MV-4-11 (cell line): ENCODE measurements around the gene RBM7.

Experiments
- DNase-seq: peaks from one replicate; lab custom pipeline; 2025; lab: John Stamatoyannopoulos, UW

RBM7 gene, protein sequence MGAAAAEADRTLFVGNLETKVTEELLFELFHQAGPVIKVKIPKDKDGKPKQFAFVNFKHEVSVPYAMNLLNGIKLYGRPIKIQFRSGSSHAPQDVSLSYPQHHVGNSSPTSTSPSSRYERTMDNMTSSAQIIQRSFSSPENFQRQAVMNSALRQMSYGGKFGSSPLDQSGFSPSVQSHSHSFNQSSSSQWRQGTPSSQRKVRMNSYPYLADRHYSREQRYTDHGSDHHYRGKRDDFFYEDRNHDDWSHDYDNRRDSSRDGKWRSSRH

DNA sequence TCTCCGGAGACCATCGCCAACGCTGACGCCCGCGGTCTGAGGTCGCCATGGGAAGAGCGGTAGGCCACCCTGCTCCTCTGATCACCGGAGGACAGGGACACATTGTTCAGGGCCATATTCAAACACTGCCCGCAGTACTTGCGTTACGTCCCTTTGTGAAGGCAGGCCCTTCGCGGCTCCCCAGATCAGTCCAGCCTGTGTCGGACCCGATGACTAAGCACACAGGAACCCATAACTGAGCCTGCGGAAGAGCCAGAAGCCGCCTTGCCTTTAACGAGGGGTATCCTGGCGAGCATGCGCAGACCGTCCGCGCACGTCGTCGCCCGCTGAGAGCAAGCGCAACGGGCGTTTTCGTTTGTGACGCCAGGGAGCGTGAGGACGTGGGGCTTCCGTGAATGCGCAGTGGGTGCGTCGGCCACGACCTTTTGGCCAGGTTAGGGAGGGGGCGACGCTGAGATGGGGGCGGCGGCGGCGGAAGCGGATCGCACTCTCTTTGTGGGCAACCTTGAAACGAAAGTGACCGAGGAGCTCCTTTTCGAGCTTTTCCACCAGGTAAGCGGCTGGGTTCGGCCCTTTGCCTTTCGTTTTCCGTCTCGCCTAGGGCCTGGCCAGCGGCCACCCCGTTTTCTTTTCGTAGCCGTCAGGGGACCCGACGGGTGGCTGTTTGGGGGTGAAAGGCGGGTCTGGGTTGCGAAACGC, at the start of gene RBM7, which contains the start of gene C11orf71:
RBM7 (plus strand) TSS at position 451 of the 699 bp plus-strand sequence; CDS start at position 457, 6 bp downstream.
C11orf71 (minus strand) TSS at position 296 of the 699 bp plus-strand sequence; CDS start at position 116, 180 bp downstream.
- DNase-seq, result peak; percentile 97

DNA sequence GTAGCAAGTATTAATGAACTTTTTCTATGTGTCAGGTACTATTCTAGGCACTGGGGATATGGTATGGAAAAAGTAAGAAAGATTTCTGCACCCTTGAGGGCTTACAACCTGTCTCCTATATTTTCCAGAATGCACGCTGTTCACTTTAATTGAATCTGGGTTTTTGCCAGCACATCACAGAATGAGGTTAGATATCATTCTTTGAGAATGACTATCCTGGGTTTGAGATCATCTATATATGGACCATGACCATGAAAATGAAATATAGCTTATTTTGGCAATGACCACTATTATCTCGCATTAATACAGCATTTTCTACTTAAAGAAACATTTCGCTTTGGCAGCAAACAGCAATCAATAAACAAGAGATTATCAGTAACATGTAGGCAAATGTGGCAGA, 47.0 kb upstream of the RBM7 start:
- no peak for DNase-seq

DNA sequence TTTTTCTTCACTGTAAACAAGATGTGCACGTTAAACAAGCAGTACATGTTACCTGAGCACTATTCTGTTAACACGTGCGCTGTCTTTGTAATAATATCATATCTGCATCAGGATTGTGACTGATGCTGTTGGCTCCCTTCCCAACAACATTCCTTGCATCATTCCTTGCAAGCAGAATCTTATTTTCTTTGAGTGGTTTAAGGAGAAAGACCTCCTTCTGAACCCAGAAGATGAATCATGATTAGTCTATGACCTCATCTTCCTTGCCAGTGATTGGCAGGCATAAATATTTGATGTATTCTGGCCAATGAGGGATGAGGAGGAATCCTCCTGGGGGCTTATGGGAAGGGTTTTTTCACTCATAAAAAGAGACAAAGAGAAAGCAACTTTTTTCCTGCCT, 46.4 kb upstream of the RBM7 start:
- DNase-seq, result no peak

DNA sequence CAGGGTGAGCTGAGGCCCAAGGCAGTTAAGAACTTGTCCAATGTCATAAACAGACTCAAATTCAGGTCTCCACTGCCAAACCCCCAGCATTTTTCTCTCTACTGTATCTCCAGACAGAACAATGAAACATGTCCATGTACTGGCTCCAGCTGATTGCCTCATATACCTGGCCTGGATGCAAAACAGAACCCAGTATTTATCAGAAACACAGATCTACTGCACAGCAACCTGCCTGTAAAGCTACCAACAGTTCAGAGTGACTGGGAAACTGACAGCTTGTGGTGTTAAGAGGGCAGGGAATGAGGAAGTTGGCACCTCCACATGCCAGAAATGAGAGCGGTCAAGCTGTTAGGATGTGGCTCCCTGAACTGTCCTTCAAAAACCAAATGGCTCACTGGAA, 41.8 kb upstream of the RBM7 start:
- peak; percentile 56 for DNase-seq

DNA sequence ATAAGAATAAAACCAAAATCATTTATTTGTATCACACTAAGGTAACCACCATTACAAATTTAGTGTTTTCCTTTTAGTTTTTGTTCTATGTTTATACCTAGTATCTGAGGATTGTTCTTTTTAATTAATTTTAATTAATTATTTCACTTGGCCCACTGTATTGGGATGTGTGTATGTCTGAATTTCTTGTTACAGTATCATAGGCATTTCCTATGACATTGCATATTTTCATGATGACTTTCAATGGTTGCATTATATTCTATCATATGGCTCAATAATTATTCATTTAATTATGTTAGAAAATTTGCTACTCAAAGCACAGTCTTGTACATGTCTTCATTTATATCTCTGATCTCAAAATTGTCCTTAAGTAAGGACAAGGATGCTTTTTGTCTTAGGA, 41.1 kb upstream of the RBM7 start:
- no peak for DNase-seq

DNA sequence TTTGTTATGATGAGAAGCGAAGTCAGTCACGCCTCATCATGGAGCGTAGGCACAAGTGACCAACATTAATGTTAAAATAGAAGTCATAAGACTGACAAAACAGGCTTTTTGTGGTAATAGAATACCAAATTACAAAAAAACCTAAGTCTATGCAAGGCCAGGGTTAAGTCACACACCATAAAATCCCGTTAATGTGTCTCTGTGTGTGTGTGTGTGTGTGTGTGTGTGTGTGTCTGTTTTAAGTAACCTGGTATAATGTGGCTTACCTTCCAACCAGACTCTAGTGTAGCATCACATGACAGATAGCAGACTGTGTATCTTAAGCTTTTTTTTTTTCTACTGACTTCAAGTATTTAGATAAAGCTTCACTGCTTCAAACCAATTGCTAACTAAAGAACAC, 38.1 kb upstream of the RBM7 start:
- DNase-seq, result no peak

DNA sequence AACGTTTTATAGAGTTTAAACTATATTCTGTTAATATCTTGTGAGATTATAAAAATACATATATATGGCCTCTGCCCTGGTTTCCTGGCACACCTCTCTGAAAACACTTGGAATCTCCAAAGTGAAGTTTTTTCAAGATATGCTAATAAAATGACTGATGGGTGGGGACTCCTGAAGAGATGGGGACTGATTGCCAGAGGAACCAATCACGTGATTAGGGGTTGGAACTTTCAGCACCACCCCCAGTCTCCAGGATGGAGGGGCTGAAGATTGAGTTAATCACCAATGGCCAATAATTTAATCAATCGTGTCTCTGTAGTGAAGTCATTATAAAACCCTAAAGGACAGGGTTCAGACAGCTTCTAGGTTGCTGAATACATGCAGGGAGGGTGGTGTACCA, 37.5 kb upstream of the RBM7 start:
- DNase-seq, result no peak

DNA sequence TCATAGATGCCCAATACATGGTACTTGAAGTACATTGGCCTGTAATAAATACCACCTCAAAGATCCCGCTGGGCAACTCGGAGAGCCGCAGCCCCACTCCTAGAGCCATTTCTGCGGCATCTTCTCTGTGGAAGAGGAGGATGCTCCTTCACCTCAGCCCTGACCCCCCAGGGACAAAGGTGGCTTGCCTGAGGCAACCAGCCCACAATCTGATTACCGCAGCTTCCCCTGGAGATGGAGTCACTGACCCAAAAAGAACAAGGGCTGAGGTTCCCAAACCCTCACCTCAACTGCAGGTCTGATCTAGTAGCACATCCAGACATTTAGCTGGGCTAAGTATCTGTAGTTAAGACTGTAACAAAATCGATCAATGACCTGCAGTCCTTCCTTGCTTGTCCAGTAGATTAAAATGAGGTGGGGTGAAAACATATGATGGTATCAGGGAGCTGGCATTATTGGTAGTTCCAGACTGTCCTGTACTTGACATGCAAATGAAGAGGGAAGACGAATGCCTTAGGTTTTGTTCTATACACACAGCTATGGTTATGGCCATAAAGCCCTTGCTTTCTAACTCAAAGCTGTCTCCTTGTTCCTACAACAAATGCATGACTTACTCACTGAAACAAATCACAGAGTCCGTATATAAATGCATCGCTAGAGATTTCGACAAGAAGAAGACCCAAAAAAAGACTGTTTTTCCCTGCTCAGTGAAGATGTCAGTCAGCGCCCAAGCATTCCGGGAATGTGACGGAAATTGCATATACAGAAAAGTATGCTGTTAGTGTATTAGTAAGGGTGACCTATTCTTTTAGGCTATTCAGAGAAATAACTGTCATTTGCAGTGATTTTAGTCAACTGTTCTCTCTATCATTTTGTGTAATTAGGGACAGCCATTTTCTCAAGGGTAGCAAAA, 33.9 kb upstream of the RBM7 start:
- DNase-seq, result no peak

DNA sequence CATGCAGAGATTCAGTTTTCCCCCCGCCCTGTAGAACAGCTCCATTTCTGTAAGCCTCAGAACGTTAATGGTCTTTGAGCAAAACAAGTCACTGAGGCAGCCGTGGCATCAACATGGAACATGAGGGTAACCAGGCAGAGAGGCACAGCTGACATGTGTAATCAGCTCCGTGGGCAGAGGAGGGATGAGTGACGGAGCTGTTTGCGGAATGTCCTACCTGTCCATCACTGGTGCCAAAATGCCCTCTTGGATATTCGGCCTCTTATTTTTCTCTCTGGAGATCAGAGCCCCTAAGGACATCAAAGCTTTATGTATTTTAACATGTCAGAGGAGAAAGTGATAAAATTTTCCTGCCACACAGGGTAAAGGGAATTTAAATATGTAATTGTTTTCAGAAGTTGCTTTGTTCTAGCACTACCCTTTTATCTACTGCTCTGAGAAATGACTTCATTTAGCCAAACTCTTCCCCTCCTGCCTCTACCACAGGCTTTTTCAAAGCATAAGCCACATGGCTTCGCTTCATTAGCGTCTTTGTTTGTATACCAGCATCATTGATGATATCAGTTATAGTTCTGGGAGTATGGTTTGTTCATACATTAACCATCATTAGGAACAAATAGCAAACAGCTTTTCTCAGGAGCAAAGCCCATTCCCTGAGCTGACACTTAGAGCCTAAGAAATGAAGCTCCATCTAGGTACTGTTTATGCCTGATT, 33.1 kb upstream of the RBM7 start:
- no peak for DNase-seq

DNA sequence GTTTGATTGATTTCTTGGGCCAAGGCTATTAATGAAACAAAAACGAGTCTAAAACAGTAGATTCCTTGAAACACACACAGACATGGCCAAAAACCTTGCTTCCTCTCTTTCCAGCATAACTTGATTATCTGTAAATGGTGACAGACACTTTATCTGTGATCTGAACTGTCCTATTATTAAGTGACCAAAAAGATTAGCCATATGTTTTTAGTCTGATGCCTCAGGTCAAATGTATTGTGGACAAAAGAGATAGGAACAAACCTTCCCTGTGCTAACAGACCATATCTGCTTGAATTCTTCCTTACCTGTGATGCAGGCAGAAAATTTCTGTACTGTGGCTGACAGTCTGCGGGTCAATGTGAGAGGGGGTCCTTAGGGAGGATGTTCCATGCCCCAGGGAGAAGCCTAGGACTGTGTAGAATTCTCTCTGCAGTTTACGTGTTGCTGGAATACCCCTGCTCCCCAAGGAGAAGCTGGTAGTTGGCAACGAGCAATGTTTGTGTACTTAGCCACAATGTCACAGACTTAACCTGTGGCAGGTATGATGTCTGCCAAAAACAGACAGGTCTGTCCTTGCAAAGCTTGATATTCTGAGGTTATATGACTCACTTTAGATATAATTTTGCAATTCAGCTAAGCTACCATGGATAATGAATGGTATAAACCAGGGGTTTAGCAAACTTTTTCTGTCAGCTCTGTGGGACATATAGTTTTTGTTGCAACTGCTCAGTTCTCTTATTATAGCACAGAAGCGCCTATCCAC, 31.4 kb upstream of the RBM7 start:
- DNase-seq, result no peak

DNA sequence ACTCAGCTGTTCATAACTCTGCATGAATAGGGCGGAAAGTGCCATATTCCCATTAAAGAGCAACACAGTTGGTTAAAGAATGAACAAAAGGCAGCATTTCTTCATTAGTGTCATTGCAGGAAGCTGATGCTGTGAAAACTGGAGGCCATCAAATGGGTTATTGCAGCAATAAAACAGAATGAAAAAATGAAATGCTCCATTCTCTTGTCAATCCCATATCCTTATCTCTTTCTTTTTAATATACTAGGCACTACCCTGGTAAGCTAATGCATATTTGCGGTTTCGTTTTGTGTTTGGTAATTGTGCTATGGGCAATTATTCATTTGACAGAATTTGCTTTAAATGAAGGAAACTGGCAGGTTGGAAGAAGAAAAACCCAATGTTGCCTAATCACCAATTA, 25.4 kb upstream of the RBM7 start:
- no peak for DNase-seq

DNA sequence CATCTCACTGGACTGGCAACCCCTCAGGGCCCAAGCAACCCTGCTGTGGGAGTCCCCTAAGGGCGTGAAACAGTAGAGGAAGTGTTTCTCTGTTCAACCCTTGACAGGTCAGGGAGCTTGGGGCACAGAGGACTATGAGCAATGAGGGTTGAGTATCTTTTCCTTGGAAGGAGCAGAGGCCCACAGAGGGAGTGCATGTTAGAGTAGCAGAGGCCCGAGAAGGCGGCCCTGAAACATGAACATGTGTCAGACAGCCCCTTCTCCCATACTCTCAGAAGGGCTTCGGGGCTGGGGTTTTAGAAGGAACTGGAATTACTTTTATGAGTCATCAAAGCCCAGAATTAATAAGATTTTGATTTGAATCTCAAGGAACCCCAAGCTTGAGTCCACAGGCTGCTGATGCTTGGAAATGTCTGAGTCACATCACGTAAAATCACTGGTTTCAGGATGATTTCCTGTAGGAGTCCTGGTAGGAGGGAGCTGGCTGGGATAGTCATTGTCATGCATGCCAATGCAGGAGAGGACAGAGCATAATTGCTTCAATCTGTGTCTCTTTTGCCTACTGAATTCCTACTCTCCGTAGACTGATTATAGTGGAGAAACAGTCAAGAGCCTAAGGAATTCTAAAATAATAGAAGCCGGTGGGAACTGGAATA, 22.7 kb upstream of the RBM7 start:
- DNase-seq, result no peak

DNA sequence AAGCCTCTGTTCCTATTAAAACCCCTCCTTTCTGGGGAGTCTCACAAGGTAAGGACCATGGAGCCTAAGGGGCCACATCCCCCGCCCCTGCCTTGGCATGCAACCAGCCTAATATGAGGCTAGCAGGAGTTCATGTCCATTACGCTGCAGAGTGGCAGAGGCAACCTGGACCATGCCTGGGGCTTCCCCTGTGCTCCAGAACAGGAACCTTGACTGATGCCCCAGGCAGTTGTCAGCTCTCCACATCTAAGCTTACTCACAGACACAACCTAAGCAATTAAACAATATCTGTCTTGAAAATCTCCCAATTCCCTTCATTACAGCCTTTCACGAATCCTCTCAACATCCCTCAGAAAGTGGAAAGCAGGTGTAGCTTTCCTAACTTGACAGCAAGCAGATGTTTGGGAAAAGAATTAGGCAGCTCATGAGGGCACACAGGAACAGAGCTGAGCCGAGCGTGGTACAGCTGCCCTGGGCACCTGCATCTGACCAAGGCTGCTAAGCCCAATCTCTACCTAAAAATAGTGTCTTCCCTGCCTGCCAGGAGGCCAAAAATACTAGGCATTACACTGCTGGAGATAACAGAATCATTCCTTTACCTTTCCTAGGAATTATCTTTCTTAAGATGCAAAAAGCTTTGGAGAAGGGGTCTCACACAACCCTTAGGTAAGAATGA, 20.9 kb upstream of the RBM7 start:
- DNase-seq, result no peak

DNA sequence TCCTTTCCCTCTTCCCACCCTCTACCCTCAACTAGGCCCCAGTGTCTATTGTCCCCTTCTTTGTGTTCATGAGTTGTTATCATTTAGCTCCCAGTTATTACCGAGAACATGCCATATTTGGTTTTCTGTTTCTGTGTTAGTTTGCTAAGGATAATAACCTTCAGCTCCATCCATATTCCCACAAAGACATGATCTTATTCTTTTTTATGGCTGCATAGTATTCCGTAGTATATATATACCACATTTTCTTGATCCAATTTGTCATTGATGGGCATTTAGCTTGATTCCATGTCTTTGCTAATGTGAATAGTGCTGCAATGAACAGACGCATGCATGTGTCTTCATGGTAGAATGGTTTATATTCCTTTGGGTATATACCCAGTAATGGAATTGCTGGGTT, 18.0 kb upstream of the RBM7 start:
- no peak for DNase-seq

DNA sequence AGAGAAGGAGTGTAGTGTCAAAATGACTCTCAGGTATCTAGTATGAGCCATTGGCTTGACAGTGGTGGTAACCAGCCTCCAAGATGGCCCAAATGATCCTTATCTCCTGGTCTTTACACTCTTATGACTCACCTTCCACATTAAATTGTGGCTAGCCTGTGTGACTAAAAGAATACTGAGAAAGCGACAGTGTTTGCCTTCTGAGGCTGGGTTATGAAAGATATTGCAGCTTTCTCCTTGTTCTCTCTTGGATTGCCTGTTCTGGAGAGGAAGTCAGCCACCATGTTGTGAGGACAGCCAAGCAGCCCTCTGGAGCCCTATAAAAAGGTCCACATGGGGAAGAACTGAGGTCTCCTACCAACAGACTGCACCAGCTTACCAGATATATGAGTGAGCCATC, 16.0 kb upstream of the RBM7 start:
- peak; percentile 40 for DNase-seq

DNA sequence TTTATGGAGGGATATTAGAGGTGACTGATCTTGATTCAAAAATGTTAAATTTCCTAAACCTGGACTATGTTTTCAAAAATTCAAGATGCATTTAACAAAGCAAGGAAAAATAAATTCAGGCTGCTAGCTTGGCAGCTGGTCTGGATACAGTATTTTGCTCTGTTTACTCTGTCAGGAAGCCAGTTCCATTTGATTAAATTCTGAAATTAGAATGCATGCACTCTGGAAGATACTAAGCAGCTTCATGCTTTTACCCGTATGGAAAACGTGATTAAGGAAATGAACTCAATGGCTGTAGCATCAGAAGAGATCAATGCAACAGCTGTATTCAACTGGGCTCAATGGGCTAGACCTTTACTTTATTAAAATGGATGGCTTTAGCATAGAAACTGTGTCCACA, 14.3 kb upstream of the RBM7 start:
- no peak for DNase-seq

DNA sequence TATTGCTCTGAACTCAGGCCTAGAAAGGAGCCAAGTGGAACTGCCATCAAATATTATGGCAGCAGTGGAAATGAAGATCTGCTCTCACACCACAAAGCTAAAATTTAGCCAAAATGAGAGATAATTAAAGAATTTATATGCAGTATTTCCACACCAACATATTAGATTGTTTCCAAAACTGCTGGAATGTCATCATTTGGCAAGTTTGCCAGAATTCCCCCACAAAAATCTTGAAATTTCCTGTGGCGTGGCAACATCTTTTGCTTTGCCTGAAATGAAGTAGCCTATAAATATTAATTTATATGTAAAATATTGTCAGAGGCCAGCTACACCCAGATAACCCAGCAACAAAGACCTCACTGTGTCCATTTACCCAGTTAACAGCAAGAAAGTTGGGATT, 13.9 kb upstream of the RBM7 start:
- DNase-seq, result no peak

DNA sequence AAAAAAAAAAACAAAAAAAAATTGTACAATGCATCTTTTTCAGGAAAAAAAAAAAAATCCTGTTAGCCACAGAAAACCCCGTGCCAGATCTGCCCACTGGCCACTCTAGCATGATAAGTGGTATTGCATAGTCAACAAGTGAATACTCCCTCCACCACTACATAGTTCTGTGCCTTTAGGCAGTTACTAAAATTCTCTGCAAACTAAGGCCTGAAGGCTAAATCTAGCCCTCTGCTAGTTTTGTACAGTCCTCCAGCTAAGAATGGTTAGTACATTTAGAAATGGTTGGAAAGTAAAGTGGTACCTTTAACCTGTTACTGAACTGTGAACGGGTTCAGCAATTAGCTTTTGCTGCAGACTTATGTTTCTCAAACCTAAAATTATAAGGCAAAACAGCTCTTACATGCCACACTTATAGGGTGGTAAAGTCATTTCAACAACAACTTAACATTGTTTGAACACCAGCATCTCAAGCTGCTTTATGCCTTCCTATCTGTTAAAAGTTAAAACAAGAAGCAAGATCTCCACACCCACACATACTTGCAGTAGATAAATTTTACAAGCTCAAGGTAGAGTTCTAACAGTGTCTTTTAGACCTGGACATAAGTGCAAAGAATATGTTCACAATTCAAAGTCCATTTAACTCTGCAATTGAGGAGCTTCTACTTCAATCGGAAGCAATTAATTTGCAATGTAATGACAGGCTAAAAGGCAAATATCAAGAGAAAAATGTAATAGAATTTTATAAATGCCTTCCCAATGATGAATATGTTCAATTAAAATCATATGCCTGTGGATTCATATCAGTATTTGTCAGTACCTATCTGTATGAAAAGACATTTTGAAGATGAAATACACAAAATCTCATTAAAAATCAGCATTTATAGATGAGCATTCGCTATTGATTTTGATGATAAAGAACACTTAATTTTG, 7.5 kb upstream of the RBM7 start:
- DNase-seq, result no peak

DNA sequence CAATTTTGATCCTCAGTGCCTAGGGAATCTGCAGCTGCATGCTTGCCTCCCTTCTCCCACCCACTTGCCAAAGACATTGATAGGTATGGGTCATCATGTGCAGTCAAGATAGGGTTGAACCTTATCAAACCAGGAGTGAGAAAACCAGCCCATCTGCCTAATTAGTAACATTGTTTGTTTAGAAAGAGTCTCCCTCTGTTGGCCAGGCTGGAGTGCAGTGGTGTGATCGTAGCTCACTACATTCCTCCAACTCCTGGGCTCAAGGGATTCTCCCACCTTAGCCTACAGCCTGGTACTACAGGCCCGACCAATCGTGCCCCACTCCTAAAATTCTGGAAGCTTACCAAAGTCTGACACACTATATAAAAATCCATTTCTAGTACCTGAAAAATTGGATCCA, 4.7 kb upstream of the RBM7 start:
- DNase-seq, result peak; percentile 12
